GM21737 (cell line): ENCODE data around the gene PRMT1.
"Not testable (repeated sequence)": the region's sequence is repeated elsewhere in the genome, so short reads cannot be mapped to it uniquely, and the experiment has no call there.

Experiments
- ATAC-seq: cut with Tn5 transposase; IDR thresholded peaks from one replicate; pipeline ENCODE4 v1.9.1; 2021; ENCODE audit warnings: mild to moderate bottlenecking, moderate library complexity; ENCODE audit not compliant: unreplicated experiment

Gene PRMT1

DNA sequence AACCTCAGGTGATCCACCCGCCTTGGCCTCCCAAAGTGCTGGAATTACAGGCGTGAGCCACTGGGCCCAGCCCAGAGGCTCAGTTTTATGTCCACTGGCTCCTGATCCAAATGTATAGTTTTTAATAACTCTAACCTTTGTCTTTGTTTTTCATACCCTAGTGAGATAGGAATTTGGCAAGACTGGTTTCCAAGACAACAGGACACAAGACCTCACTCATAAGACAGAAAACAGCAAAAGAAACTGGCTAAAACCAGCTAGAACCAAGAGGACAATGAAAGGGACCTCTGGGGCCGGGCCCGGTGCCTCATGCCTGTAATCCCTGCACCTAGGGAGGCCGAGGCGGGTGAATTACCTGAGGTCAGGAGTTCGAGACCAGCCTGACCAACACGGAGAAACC lies 41.4 kb downstream of the PRMT1 start:
- no peak for ATAC-seq

DNA sequence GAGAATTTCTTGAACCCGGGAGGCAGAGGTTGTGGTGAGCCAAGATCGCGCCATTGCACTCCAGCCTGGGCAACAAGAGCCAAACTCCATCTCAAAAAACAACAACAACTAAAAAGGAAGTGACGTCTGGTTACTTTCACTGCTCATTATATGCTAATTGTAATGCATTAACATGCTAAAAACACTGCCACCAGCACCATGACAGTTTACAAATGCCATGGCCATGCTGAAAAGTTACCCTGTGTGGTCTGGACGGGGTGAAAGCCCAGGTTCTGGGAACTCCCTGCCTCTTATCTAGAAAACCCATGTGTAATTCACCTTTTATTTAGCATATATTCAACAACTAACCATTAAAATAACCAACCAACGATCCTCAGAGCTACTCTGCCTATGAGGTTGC lies 41.9 kb downstream of the PRMT1 start:
- ATAC-seq, result no peak

GRCh38 chr19:49719420-49719819 lies 42.3 kb downstream of the PRMT1 start:
- not testable (repeated sequence) for ATAC-seq

- no peak for ATAC-seq
These were observed 50.4 kb downstream of the PRMT1 start for GRCh38 chr19:49727217-49728030.

- no peak for ATAC-seq
These were observed 53.1 kb downstream of the PRMT1 start for GRCh38 chr19:49730166-49730565.
